ENCODE data around the gene LRRC10B.

LRRC10B gene

DNA sequence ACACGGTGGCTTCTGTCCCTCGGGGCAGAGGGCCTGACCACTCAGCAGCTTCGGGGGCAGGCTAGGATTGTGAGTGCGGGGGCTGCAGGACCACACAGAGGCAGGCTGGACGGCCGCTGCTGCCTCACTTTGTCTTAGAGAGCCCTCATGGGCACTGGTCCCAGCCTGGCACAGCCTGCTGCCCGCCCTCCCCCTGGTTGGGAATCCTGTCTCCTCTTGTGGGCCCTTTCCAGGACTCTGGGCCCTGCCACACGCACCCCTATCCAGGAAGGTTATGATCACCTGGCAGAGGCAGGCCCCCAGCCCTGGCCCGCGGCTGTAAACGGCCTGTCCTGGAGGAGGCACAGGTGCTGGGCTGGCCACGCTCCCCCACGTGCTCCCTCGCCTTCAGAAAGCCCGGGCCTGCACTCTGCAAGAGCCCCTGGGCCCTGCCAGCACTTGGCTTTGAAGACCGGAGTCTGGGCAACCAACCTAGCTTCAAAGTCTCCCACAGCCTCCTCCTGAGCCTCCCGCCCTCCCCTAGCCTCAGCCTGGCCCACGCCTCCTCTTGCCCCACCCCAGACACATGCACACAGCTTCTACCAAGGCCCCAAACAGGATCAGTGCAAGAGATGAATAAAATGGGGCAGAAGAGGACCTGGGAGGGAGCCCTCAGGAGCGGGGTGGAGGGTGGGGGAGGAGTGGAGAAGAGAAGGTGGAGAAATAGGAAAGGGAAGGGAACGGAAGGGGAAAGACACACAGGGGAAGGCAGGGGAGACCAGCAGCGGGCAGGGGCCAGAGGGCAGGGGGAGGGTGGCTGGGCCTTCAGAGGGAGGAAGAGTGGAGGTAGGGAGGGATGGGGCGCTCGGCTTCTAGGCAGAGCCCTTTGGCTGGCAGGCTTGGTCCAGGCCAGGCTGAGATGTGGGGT is 41.4 kb downstream of the LRRC10B start:
- no peak for DNase-seq

DNA sequence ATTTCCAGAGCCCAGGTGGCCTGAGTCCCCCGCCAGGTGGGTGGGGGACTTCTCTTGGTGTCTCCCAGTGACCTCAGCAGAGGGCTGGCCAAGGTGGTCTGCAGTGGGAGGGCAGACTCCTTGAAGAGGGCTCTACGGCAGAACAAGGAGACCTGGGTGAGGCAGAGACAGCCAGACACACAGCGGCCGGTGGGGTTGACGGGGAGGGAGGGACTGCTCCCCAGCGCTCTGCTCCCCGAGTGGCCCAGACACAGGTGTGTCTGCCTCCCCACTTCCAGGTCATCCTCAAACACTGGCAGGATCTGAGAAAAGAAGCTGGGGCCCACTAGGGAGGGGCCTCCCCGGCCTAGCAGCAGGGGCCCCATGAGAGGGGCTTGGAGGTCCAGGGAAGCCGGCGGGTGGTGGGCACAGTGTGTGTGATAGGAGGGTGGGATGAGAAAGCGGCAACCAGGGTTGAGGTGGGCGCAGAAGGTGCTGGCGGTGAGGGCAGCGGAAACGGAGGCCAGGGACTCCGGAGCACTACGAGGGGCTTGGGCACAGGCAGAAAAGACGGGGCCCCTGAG is 42.2 kb downstream of the LRRC10B start:
- no peak for DNase-seq

DNA sequence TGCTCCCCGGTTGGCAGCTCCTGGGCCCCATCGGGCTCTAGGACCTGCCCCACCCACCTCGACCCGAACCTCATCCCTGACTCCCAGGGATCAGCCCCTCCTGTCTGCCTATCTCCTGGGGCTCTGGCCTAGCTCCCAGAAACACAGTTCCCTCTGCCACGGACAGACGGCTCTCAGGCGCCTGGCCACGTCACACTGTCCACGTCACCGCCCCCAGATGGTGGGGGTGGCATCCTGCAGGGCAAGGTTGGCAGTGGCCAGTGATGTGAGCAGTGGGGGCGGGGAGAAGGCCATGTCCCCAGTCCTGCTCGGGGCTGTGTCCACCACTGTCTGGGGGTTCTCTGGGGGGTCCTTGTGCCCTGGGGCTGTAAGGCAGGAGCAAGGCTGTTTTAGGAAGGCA is 43.1 kb downstream of the LRRC10B start:
- no peak for DNase-seq

DNA sequence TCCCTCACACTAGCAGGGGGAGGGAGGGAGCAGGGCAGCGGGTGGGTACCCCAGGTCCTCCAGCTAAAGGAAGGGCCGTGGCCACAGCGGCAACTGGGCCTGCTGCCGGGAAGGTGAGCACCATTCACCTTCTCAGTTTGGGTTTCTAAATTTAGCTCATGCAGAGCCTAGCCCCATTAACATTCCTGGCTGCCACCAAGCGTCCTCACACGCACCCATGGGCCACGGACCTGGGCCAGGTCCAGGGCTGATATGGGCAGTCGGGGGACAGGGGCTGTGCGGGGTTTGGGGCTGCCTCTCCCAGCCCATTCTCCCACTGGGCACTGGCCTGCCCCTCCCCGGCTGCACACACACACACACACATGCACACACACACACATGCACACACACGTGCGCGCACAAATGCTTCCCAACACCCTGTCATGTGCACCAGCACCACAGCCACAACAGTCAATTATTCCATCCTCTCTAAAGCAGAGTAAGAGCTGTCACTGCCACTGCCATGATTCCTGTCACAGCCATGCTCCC is 43.6 kb downstream of the LRRC10B start:
- no peak for DNase-seq

DNA sequence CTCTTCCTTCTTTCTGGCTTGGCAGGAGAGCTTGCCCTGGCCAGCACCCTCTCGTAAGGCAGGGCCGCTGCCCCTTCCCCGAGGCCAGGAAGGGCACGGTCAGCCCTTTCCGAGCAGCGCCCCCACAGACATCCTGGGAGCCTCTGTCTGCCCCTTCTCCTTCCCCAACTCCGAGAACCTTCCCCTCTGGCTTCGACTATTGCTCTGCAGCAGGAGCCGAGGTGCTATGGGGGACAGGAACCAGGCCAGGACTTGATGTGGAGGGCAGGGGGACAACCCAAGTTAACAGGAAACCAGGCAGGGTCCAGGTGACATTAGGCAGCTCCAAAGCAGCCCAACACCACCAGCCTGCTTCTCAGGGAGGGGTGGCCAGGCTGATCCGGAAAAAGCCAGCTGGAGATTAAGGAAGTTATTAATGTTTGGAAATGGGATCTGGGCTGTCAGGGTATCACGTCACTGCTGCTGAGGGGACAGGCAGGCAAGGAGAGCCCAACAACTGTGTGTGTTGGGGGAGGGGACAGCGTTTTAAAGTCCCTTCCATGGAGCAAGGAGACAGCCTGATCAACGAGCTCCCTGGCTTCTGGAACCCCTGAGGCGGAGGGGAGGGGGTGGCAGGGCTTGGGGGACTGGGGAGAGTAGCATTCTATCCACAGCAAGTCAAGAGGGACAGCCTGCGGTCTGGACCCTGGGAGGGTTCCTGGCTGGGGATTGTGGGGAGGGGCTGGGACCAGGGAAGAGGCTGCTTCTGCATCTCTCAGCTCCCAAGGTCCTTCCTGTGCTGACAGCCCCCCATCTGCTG is 45.0 kb downstream of the LRRC10B start:
- no peak for DNase-seq

DNA sequence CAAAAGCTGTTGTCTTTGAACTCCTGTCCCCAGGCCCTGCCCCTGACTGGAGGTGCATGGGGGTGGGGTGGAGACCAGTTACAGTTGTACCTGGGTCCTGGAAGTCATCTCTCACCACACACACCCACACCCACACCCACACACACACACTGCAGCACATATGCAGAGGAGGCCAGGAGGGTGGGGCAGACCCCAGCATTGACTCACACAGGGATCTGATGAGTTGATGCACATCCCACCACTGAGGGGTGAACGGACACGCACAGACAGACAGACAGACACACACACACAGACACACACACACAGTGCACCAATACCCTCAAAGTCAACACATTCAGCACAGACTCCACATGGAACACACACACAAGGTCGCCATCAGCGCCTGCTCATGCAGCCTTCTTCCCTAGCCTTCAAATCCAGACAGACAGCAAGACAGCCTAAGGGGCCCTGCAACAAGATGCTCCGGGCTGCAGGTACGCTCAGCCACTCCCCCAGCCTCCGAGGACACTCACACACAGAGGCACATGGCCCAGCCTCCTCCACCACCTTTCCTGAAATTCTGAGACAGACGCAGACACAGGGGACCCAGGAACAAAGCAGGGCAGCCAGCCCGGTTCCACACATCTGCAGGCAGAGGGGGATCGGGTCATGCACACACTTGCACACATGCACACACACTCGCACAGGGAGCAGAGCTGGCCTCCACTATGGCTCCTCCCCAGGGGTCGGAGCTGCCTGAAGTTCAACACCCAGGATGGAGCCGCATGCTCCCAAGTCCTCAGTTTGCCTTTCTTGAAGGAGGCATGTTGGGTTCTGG is 45.8 kb downstream of the LRRC10B start:
- DNase-seq: no peak

DNA sequence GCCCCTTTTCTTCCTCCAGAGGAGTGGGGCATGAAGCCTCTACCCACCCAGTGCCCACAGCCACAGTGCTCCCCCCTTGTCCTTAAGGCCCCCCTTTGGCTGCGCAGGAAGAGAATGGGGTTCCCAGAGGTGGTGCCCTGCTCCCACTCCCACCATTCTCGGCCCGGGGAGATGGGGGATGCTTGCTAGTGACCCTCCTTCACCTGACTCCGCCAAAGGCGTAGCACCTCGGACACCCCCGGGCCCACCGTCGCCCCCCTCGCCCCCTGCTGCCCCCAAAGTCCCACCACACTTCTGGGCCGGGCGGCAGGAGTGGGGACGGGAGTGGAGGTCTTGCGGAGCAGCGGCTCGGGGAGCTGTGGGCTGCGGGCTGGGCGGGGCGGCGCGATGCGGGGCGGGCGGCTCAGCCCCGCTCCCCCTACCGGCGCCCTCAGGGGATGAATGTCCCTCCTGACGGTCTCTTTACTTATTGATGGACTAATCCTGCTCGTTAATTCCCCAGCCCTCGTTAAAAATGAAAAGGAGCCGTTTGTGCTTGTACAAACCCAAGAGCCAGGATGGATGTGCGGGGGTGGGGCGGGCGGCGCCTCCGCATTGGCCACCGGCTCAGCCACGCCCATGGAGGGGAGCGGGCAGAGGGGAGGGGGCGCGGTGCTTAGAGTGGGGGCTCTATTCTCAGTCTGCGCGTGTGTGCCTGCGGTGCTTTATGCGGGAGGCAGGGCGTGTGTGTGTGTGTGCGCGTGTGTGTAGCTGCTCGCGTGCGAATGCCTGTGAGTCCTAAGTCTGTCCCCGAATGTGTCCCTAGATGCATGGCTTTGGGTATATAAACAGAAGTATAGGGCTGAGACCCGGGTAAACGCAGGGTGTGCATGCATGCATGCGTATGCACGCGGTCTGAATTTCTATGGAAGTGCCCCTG is 46.8 kb downstream of the LRRC10B start:
- DNase-seq: no peak

DNA sequence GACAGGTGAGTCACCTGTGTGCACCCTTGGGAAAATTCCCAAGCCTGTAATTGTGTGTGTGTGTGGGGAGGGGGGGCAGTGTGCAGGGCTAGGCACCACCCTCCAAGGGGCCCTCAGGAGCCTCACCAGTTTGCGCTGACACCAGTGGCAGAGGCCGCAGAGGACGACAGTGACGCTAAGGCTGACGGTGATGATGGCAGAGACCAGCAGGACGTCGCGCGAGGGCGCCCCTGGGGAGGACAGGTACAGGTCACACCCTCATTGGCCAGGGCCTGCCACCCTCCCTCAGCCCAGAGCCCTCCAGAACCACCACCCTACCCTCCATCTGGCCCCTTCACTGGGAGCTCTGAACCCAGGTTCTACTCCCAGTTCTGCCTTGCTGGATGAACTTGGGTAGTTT is 47.4 kb downstream of the LRRC10B start:
- no peak for DNase-seq

DNA sequence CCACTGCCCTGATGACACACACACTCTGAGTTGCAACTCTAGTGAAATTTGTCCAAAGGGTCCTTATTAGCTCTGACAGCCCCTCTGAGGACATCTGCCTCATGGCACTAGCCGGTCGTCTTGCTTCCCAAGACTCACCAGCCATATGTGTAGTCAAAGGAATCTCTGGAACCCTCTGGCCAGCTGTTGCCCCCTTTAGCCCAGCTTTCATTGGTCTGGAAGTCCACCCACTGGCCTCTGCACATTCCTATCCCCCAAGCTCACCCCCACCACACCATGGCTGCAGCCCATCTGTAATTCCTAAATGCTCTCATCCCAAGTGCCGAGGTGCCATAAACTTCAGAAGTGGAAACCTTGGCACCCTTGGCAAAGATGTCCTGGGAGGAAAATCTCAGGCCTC is 48.1 kb downstream of the LRRC10B start:
- no peak for DNase-seq
